Gastrocnemius medialis (tissue), 4 donors: Measurements from ENCODE around the gene SLCO3A1.

Source experiments
- POLR2A ChIP-seq, 2 donors: fragments of 450-650 bp; IDR thresholded peaks; one replicate each; pipeline ENCODE4 v1.6.1; 2017; ENCODE audit warnings: antibody characterized with exemption in 2 of 2, mild to moderate bottlenecking in 2 of 2, moderate library complexity in 2 of 2
- TF ChIP-seq, protein P1 (sequence below), 5 experiments: fragments of 450-650 bp in 3 of 5; fragments of 200-600 bp in 2 of 5; sonication (generic) in 2 of 5; IDR thresholded peaks in 4 of 5; conservative IDR thresholded peaks in 1 of 5; 1 replicate in 4 of 5; 2 replicates in 1 of 5; pipeline ENCODE4 v1.5.1; 2016 to 2019; ENCODE audit warnings: antibody characterized with exemption in 5 of 5, mild to moderate bottlenecking in 3 of 5, moderate library complexity in 3 of 5

DNA sequence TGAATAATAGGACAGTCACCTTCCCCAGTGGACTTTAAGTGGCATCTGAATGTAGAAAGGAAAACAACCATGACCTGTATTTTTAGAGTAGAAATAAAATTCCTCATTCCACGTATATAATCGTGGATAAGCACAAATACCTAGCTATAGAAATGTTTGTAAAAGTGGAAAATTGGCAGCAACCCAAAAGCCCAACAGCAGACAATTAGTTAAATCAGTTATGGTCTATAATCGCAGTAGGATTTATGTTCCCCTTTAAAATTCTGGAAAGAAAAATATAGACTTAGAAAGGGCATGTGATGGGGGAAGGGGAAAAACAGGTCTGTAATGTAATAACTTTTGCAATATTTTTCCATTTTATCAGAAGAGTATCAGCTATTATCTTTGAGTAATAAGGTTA is 298.2 kb downstream of the SLCO3A1 start:
- TF ChIP-seq, protein P1, sequence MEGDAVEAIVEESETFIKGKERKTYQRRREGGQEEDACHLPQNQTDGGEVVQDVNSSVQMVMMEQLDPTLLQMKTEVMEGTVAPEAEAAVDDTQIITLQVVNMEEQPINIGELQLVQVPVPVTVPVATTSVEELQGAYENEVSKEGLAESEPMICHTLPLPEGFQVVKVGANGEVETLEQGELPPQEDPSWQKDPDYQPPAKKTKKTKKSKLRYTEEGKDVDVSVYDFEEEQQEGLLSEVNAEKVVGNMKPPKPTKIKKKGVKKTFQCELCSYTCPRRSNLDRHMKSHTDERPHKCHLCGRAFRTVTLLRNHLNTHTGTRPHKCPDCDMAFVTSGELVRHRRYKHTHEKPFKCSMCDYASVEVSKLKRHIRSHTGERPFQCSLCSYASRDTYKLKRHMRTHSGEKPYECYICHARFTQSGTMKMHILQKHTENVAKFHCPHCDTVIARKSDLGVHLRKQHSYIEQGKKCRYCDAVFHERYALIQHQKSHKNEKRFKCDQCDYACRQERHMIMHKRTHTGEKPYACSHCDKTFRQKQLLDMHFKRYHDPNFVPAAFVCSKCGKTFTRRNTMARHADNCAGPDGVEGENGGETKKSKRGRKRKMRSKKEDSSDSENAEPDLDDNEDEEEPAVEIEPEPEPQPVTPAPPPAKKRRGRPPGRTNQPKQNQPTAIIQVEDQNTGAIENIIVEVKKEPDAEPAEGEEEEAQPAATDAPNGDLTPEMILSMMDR (IDR thresholded peaks at IDR 0.05 in 4 of 5, conservative IDR thresholded peaks at IDR 0.05 in 1 of 5): no peak
- no peak for TF ChIP-seq POLR2A (IDR thresholded peaks at IDR 0.05)
